GM19238 (cell line): ENCODE results near the gene MIPEP.
"Not testable (repeated sequence)": the region's sequence is repeated elsewhere in the genome, so short reads cannot be mapped to it uniquely, and the experiment has no call there.

Experiments
- DNase-seq: peaks from one replicate; pipeline ENCODE4 v3.0.0; 2011; ENCODE audit warnings: low spot score; ENCODE audit not compliant: insufficient read length

Gene MIPEP

DNA sequence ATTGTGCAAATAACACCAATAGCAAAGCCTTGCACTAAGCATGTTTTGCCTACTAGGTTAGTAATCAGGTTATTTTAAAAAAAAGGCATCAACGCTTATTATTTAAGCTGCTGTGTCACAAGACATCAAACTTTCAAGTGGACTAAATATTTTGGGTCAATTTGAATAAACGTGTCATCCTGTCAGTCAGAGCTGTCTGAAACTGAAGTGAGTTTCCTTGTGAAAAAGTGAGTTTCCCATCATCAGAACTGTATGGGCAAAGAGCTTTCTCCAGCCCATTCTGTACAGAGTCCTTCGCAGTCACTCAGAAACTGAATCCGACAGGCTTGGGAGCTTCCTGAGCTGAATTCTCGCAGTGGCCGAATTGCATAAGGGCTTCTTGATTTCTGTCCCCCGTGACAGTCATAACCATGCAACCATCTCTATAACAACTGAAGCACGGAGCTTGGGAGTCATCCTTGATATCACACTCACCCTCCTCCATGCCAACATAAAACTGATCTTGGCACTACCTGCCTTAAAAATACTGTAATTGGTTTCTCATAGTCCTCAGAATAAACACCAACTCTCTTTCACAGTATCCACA is 139.8 kb downstream of the MIPEP start:
- DNase-seq = no peak

DNA sequence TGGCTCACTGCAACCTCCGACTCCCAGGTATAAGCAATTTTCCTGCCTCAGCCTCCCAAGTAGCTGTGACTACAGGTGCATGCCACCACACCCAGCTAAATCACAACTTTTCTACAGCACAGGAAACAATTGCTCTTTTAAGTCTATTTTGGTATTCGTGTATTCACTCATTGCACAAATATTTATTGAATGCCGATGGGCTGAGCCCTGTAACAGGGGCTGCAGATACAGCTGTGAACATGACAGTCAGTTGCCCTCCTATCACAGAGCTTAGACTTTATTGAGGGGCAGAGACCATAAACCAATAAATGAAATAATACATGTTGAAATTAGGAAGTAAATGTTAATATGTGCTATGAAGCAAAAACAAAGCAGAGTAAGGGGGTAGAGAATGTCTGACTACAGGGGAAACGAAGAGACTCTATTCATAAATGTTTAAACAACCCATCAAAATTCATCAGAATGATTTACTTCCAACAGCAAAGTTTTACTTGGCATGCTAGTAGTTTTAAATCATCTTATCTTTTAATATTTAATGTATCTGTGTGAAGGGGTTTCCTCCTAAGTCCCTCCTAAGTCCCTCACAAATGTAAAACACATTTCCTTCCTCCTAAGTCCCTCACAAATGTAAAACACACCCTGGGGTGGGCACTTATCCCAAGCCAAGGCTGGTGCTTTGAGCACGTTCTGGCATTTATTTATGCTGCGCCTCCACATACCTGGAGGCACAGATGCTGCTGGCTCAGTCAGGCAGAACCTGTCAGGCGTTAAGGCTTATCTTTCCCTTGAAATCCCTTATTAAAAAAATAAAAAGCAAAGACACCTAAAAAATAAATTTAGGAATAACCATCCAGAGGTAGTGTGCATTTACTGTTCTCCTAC is 140.8 kb downstream of the MIPEP start:
- no peak for DNase-seq

DNA sequence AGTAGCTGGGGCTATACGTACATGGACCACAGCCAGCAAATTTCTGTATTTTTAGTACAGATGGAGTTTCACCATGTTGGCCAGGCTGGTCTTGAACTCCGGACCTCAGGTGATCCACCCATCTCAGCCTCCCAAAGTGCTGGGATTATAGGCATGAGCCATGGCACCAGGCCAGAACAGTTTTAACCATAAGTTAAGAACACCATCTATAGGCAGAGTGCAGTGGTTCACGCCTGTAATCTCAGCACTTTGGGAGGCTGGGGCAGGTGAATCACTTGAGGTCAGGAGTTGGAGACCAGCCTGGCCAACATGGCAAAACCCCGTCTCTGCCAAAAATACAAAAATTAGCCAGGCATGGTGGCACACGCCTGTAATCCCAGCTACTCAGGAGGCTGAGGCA is 143.1 kb downstream of the MIPEP start:
- not testable (repeated sequence) for DNase-seq

DNA sequence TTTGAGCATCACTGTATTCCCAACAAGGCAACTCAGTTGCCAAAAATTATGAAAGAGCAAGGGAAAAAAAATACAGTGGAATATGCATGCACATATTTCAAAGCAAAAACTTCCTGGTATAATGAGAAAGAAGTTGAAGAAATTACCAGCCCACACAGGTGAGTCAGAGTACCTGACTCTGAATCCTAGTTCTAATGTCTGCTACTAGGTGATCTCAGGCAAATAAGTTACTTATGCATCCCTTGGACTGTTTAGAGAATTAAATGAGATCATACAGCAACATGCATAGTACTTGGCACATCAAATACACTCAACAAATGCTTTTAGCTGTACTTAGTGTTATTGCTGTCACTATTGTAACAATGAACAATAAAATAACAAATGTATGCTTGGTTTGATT is 144.9 kb downstream of the MIPEP start:
- no peak for DNase-seq

DNA sequence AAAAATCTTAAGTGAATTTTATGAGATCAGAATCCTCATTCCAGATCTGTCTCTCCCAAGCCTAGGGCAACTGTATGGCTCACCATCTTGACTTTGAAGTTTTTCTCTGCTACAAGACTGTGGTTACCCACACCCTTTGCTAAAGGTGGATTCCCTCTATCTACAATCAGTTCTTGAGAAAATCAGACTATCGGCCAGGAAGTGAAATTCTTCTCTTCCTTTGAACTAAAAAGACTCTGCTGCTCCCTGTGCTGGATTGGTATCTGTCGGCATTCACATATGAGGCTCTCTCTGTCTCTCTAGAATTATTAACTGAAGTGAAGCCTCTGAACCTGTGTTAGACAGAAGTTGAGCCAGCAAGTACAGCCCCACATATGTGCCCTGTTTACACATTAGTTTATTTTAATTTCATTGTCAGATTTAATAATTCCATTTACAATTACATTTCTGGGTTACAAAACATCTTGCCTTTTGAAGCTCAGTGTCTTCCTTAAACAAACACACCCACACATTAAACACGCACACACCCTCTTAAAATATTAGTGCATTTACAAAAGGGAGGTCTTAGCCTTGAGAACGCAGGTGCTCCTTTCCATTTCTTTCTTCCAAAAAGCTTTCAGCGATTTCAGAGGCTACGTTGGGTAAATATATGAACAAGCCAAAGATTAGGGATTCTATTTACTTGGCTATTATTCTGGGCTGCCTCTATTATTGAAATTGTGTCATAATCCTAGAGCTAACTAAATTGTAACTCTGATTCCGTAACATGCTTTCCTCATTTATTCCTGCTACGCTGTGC is 145.7 kb downstream of the MIPEP start:
- DNase-seq = no peak

DNA sequence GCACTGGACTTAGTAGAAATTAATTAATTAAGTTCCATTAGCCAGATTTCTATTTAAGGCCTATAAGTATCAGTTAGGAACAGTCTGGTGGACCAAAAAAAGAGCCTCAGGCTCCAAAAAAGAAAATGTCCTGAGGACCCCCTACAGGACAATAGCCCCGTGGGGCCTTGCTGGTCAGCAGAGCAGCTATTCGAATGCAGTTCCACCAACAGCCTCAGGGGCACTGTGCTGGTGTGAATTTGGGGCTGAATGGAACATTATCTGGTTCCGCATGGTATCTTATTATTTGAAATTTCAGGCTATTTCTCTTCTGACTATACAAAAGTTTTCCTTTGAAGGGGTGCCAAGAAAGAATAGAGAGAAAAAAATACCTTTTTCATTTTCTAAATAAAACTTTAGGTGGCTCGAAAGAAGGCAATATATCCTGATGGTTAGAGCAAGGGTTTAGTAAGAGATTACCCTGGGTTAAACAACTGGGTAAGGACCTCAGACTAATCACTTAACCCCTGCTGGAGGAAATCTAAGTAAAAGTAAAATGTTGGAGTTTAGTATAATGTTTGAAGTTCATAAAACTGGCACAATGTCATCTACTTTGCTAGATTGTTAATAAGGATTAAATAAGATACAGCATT is 147.2 kb downstream of the MIPEP start:
- no peak for DNase-seq

DNA sequence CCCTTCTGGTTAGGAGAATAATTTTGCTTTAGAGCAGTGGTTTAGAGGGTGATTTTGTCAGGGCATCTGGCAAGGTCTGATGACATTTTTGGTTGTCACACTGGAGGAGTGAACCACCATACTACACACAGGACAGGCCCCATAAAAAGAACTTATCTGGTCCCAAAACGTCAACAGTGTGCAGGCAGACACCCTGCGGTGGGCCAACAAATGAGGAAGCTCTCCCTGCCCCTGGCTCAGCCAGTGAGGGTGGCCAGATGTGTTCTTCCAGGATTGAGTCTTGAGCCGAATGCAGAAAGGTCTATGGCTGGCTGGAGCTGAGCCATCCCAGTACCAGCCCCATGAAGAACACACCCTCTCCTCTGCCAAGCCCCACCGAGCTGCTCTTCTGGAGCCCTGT is 149.2 kb downstream of the MIPEP start:
- no peak for DNase-seq

DNA sequence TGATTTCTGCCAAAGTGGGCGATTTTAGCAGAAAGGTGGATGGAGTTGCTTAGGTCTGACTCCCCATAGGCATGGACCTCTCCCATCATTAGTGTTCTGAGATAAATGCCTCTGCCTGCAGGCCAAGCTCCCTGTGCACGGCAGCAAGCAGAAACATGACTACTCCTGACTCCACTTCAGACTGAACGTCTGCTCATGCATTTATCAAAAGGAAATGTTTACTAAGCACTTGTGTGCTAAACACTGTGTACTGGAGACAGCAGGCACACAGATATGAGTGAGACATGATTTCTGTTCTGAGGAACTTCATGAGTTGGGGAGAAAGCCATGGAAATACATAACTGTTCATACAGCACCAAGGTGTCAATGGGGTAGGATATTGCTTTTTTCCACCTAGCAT is 149.6 kb downstream of the MIPEP start:
- DNase-seq = no peak

DNA sequence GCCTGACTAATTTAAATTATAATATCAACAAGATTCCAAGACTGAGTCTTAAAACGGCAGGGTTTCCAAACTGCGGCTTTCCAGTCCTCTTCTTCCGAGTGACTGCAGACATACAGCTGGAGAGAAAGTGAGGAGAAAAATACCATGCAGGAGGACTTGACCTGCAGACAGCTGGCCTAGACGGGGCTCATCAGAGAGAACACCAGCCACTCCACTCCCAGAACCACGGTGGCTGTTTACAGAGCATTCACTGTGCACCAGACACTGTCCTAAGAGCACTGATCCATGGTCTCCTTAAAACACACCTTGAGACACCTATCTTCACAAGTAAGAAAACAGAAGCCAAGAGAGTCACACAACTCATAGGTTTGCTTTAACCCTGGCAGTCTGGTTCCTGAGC is 152.7 kb downstream of the MIPEP start:
- DNase-seq = no peak

DNA sequence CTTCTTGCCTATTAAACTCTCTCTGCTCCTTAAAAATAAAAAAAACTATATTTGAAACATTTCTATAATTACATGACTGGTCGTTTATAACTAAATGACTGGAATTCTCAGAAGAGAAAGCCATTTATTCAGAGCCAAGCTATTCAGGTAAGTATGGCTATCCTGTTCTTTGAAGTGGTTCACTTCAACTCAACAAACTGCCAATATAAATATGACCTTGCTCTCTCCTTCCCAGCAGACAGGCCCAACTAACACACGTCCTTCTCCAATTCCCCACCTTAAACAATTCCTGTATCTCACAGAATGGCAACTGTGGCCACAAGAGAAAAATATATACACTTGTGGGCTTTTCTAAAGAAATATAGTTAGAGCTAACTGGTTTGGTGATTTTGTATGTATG is 153.9 kb downstream of the MIPEP start:
- DNase-seq = no peak

DNA sequence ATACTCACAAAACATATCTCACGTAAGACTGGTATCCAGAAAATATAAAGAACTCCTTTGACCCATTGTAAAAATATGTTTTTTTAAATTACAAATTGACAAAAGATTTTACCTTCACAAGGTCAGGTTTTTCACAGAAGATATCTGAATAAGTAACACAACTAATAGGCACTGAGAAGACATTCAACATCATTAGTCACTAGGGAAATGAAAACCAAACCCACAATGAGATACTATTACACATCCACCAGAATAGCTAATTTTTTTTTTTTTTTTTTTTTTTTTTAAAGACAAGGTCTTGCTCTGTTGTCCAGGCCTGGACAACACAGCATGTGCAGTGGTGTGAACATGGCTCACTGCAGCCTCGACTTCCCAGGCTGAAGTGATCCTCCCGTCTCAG is 157.5 kb downstream of the MIPEP start:
- DNase-seq = no peak

DNA sequence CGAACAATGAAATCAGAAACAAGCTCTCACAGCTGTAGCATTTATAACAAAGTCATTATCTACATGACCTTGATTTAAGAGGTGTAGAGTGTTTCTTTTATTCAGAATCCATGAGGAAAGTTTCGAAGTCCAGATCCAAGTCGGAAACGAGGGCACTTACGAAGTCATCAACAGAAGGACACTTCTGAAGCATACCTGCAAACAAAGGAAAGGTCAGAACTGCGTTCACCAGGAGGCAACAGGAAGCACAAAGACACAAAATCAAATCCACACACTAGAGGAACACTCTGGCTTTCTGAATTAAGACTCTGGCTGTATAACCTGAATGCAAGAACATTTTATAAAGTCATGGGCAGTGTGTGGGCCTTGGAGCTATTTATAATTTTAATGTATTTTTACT is 158.9 kb downstream of the MIPEP start:
- DNase-seq = no peak

DNA sequence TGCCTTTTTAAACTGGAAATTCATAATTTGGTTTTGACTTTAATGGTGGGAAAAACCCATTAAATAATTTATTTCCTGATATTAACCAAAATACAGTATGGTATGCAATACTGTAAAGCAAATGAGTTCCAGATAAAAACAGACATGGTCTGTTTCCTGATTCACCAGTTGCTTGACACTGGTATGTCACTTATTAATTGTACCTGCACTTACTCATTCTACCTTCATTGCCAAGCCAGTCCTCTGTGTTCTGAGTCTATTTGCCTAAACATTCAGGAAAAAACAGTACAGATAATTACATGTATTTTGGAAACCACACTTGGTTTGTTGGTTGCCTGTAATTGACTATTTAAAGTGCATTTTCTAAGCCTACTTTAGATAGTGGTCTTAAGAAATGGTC is 159.7 kb downstream of the MIPEP start:
- DNase-seq = no peak

DNA sequence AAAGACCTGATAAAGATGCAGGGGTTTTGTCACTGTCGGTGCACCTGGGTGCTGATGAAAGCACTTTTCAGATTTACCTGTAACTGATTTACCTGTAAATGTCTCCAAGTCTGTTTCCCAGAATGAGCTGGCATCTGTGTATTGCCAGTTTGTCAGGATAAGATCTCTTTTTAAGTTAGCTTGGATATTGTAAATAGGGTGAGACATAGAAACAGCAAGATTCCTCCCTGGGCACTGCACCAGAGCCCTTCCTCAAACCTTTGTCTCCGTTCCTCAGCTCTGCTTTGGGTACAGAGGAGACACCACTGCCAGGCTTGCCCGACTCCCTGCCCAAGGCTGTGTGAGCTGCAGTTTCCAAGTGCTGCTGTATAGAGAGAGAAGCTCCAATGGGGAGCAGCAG is 160.4 kb downstream of the MIPEP start:
- no peak for DNase-seq

DNA sequence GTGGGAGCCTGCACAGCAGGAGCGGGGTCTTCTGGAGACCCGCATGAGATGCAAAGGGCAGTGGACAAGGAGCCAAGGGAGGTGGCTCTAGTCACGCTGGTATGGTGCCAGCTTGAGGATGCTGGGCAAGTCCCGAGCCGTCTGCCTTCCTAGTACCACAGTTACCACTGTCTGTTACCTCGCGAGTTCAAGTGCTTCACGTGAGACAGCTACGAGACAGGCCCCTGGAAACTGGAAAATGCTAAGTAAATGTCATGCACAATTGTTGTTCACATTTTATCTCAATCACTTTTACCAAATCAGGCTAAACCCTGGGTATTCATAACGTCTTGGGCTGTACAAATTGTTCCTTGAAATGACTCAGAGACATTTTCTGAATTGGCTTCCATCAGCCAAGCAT is 163.3 kb downstream of the MIPEP start:
- DNase-seq = no peak

DNA sequence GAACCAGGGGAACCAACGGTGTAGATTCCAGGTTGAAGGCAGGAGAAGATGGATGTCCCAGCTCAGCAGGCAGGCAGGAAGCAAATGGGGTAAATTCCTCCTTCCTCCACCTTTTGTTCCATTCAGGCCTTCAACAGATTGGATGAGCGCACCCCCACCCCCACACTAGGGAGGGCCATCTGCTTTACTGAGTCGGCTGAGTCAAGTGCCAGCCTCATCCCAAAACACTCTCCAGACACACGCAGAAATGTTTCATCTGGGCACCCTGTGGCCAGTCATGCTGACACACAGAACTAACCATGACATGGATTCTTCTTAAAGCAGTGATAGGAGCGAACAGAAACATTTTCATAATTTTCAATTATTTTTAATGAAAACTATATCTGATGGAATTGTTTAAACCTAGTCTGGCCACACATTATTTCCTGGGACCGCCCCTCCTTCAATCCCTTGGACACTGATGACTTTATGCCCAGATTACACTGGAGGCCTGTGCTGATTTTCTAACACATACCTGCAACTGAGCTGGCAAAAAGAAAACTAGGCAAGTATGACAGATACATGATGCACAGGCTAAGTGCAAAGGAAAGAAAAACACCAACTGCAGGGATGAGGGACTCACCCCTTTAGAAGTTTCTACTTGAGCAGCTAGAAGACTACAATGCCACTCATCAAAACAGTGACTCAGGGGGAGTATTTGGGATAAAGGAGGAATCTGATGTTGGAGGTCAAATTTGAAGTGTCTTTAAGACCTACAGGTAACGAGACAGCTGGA is 164.8 kb downstream of the MIPEP start:
- DNase-seq = no peak

DNA sequence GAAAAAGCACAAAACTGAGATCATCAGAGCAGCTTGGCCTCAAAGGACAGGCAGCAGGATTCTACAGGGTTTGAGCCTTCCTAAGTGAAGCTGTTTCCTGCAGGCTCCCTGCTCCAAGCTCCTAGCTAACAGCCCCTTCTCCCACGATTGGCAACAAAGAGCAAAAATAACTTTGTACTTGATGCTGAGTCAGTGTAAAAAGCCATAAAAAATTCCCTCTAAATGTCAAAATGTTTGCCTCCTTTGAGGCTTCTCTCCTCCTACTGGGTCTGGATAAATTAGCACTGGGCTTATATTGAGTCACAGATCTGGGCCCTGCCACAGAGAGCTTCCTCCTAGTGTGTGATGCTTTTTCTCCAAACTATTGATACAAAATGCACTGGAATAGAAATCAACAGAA is 165.7 kb downstream of the MIPEP start:
- DNase-seq = no peak

DNA sequence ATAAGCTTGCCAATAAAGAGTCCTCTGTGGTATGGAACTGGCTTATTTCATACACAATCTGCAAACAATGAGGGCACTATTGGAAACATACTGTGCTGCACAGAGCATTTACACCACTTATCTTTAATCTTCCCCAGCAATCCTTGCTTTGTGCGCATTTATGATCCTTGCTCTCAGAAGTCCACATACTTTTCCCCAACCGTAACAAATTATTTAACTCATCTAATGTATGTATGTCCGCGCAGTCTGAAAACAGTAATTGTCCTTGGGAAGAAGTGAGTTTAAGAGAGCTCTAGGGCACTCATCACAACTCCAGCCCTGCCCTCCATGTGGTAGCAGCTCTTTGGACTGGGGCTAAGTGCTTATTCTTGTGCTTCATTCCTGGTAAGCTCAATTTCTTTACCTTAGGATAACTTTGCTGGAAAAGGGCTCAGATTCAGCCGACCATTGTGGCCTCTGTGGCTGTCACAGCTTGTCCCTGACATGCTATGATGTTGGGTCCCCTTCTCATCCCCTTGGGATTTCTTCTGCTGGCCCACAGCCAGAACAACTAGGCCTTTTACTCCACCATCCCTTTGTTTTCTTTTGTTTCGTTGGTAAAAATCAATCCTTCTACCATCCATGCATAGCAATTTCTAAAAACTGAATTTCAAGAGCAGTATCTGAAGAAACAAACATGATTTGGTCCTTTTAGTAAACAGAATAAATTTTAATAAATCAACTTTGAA is 166.3 kb downstream of the MIPEP start:
- no peak for DNase-seq

DNA sequence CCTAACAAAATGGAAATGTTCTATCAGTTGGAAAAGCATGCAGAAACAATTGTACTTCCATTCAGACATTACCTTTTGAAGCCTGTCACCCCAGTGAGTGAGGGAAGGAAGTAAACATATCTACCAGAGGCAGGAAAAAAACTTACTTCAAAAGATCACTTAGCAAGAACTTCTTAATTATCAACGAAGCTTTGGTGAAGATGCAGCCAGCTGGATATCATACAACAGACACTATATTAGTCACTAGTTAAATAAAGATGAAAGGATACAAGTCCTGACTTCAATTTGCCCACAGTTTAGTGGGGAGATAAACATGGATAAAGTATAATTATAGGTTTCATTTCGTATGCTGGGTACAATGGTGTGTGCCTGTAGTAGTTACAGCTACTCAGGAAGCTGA is 170.2 kb downstream of the MIPEP start:
- DNase-seq = no peak

DNA sequence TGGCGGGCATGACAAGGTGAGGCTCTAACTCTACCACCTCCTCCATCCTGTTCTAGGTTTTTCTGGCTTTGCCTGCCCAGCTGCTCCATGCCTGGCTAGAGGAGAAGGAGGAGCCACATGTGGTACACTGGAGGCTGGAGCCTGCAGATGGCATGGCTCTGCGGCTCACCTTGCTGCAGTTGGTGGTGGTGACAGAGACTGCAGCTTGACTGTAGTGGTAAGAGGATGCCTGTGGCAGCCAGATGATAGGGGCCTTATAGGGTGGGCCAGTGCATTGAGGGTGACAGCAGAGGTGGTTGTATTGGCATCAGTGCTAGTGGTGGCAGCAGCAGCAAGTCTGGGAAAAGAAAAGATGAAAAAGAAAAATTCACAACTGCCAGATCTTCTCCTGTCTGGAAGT is 172.8 kb downstream of the MIPEP start:
- DNase-seq = no peak
